Panc1 (cell line): ENCODE results near the gene CDKN2D. TPM values are rescaled to one million over a fixed set of nuclear protein-coding genes. Genes with fewer than 3 reads are reported as not detected.

Source experiments
- ATAC-seq: fragments of 200-7000 bp; cut with Tn5 transposase; 2 replicates; pipeline ENCODE4 v1.9.1; 2020; ENCODE audit warnings: mild to moderate bottlenecking, moderate library complexity
- BruUV-seq: library from RNA; stranded (reverse); fragments of 400-500 nt; replicated peaks from 2 replicates; lab custom pipeline; 2021; lab: Mats Ljungman, UMichigan
- CTCF ChIA-PET: fragments of 300-600 bp; sonication (Branson Sonifier 250); formaldehyde crosslinking; loops from one replicate; lab custom pipeline; 2022; ENCODE audit warnings: antibody characterized with exemption; lab: Charles Lee
- POLR2A ChIA-PET: fragments of 300-600 bp; sonication (Branson Sonifier 250); formaldehyde crosslinking; loops from one replicate; lab custom pipeline; 2022; ENCODE audit warnings: antibody characterized with exemption; lab: Charles Lee
- DNase-seq: peaks from one replicate; pipeline ENCODE4 v3.0.0-alpha.2; 2010; ENCODE audit warnings: low read depth, low spot score
- H3K27ac ChIP-seq: 2 replicates; pipeline ENCODE4 v1.5.1; 2011; ENCODE audit warnings: mild to moderate bottlenecking, low read length, inconsistent platforms
- H3K27me3 ChIP-seq: fragments of 200-500 bp; sonication (Bioruptor generic); 2 replicates; pipeline ENCODE4 v1.6.0; 2014; ENCODE audit warnings: low read length, inconsistent platforms; ENCODE audit not compliant: control insufficient read depth, insufficient read depth
- H3K36me3 ChIP-seq: fragments of 200-500 bp; sonication (Bioruptor generic); 2 replicates; pipeline ENCODE4 v1.5.1; 2014; ENCODE audit warnings: inconsistent platforms, mild to moderate bottlenecking, low read length, moderate library complexity; ENCODE audit not compliant: control insufficient read depth, insufficient read depth
- H3K4me1 ChIP-seq: 2 replicates; pipeline ENCODE4 v1.5.1; 2011; ENCODE audit warnings: inconsistent platforms, mild to moderate bottlenecking, low read length, moderate library complexity; ENCODE audit not compliant: control insufficient read depth, insufficient read depth
- H3K4me3 ChIP-seq, 2 experiments: 2 replicates each; pipeline ENCODE4 v1.5.1; 2011 to 2012; ENCODE audit warnings: low read depth in 2 of 2, low read length in 2 of 2, mild to moderate bottlenecking in 2 of 2, inconsistent platforms in 1 of 2, moderate library complexity in 1 of 2
- H3K9me3 ChIP-seq: fragments of 200-500 bp; sonication (Bioruptor generic); 2 replicates; pipeline ENCODE4 v1.5.1; 2014; ENCODE audit warnings: low read depth, mild to moderate bottlenecking, inconsistent platforms, low read length, moderate library complexity; ENCODE audit not compliant: control insufficient read depth, insufficient read depth
- CTCF ChIP-seq: fragments of 450-650 bp; IDR thresholded peaks from 2 replicates; pipeline ENCODE4 v1.5.1; 2017; ENCODE audit warnings: mild to moderate bottlenecking
- POLR2AphosphoS5 ChIP-seq: IDR thresholded peaks from 2 replicates; pipeline ENCODE4 v1.6.1; 2012; ENCODE audit warnings: mild to moderate bottlenecking, low read depth, low read length, moderate library complexity
- SIN3A ChIP-seq: IDR thresholded peaks from 2 replicates; pipeline ENCODE4 v1.6.1; 2012; ENCODE audit warnings: low read depth, mild to moderate bottlenecking, low read length, moderate library complexity, borderline replicate concordance; ENCODE audit not compliant: insufficient read depth
- TCF7L2 ChIP-seq: IDR thresholded peaks from 2 replicates; pipeline ENCODE4 v1.6.1; 2011; ENCODE audit warnings: mild to moderate bottlenecking, low read depth, low read length, inconsistent platforms
- in situ Hi-C: cut with HindIII; loops from 2 replicates; pipeline ENCODE4 v1.10.0; 2016; ENCODE audit warnings: low sequenced_read_pairs, low pct_unique_long_range_greater_than_20kb
- intact Hi-C: fragments of 100-400 bp; cut with micrococcal nuclease; formaldehyde crosslinking; loops from one replicate; pipeline ENCODE4 v1.10.0; 2022; ENCODE audit not compliant: unreplicated experiment
- total RNA-seq: library from RNA; stranded (reverse); gene quantifications from one replicate; pipeline ENCODE4 v1.2.1, GENCODE V29; 2021; ENCODE audit not compliant: unreplicated experiment
- TF ChIP-seq, protein P1 (sequence below), 2 experiments: IDR thresholded peaks; 2 replicates each; pipeline ENCODE4 v1.6.1; 2011 to 2012; ENCODE audit warnings: low read depth in 2 of 2, control low read depth in 1 of 2, low read length in 1 of 2, mild to moderate bottlenecking in 1 of 2, moderate library complexity in 1 of 2; ENCODE audit not compliant: insufficient read depth in 1 of 2

The CDKN2D gene
- total RNA-seq, 1 experiment from 2014 or later = 7.3 TPM

DNA sequence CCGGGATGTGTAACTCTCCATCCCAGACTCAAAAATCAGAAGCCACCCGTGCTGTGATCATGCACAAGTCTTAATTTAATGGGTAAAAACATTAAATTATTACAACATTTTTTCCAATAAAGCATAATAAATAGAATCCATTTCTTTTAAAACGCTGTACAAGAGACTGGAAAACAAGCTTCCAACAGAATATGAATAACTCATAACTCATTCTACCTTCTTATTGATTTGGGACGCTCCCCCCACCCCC, 2.4 kb downstream of the CDKN2D start:
- no peak for ATAC-seq
- Histone ChIP-seq H3K27ac (0 out of 2 replicates have a peak overlapping the region, but pooled peaks have one; percentile 51), H3K9me3 (no peaks in the 10 kb centered on the region), H3K4me1 (peaks cover 23% of the 10 kb centered on the region), H3K27me3 (no peaks in the 10 kb centered on the region), H3K4me3 (peak overlapping the region; percentile 68 to 69), H3K36me3 (no peaks in the 10 kb centered on the region; the same call in 1 of the 2 replicates)
- intact Hi-C loops = loop anchor here (5.0 kb wide), 1 partner anchor 131 kb away; no protein-coding TSS in a partner anchor
- BruUV-seq = no TSS peak
- no peak for TF ChIP-seq POLR2AphosphoS5
- no peak for TF ChIP-seq TCF7L2
- TF ChIP-seq CTCF = no peak
- TF ChIP-seq, protein P1, sequence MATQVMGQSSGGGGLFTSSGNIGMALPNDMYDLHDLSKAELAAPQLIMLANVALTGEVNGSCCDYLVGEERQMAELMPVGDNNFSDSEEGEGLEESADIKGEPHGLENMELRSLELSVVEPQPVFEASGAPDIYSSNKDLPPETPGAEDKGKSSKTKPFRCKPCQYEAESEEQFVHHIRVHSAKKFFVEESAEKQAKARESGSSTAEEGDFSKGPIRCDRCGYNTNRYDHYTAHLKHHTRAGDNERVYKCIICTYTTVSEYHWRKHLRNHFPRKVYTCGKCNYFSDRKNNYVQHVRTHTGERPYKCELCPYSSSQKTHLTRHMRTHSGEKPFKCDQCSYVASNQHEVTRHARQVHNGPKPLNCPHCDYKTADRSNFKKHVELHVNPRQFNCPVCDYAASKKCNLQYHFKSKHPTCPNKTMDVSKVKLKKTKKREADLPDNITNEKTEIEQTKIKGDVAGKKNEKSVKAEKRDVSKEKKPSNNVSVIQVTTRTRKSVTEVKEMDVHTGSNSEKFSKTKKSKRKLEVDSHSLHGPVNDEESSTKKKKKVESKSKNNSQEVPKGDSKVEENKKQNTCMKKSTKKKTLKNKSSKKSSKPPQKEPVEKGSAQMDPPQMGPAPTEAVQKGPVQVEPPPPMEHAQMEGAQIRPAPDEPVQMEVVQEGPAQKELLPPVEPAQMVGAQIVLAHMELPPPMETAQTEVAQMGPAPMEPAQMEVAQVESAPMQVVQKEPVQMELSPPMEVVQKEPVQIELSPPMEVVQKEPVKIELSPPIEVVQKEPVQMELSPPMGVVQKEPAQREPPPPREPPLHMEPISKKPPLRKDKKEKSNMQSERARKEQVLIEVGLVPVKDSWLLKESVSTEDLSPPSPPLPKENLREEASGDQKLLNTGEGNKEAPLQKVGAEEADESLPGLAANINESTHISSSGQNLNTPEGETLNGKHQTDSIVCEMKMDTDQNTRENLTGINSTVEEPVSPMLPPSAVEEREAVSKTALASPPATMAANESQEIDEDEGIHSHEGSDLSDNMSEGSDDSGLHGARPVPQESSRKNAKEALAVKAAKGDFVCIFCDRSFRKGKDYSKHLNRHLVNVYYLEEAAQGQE (IDR thresholded peaks at IDR 0.05; ENCODE audit: insufficient read depth in 1 of 2, low read depth in 2 of 2, low read length in 1 of 2) = no peak
- no peak for TF ChIP-seq SIN3A
- in situ Hi-C loops = no loop called here
- POLR2A ChIA-PET = interaction anchor here (0.5 kb wide), 1 partner anchor 1732 kb away, joined by 3 read pairs; no protein-coding TSS in a partner anchor
- DNase-seq = no peak
- CTCF ChIA-PET = no interaction called here

- no TSS peak for BruUV-seq
- peak; percentile 85 for TF ChIP-seq POLR2AphosphoS5
- 0 out of 2 replicates have a peak, but pooled peaks have one; percentile 74 for TF ChIP-seq SIN3A
- TF ChIP-seq, protein P1 (IDR thresholded peaks at IDR 0.05; ENCODE audit: insufficient read depth in 1 of 2, low read depth in 2 of 2, low read length in 1 of 2) = no peak
- TF ChIP-seq CTCF = no peak
- no peak for TF ChIP-seq TCF7L2
- H3K27me3 ChIP-seq = no peaks in the 10 kb centered on the region
- in situ Hi-C loops = no loop called here
- DNase-seq = no peak
- peak within 1 kb of the TSS; percentile 67 for H3K27ac ChIP-seq
- peak within 1 kb of the TSS; percentile 68 to 69 for H3K4me3 ChIP-seq
- no peaks in the 10 kb centered on the region for H3K9me3 ChIP-seq
- H3K36me3 ChIP-seq = no peaks in the 10 kb centered on the region; the same call in 1 of the 2 replicates
- POLR2A ChIA-PET = interaction anchor here (0.5 kb wide), 1 partner anchor 1732 kb away, joined by 3 read pairs; no protein-coding TSS in a partner anchor
- peak; percentile 72 for ATAC-seq
- peaks cover 23% of the 10 kb centered on the region for H3K4me1 ChIP-seq
- intact Hi-C loops = loop anchor here (5.0 kb wide), 1 partner anchor 132 kb away; no protein-coding TSS in a partner anchor
- CTCF ChIA-PET = no interaction called here
These were observed 3.0 kb downstream of the CDKN2D start, which contains the start of gene KRI1 for GRCh38 chr19:10565567-10566407. Gene KRI1 (minus strand): TSS chr19:10566010. CDS start chr19:10565999, 11 bp downstream.
